Stimulated activated CD4-positive, alpha-beta T cell treated with anti-CD3 and anti-CD28 coated beads, Interleukin-4, amount 100 ng/mL, for 48 hours (primary cell): Measurements from ENCODE around the gene ACER3.
"Not testable (repeated sequence)": the region's sequence is repeated elsewhere in the genome, so short reads cannot be mapped to it uniquely, and the experiment has no call there.

ENCODE experiments used
- DNase-seq, 2 donors: peaks; one replicate each; pipeline ENCODE4 v3.0.0-alpha.2; 2020; ENCODE audit warnings: low read depth in 2 of 2

The ACER3 gene

GRCh38 chr11:76860539-76861475, at the start of gene ACER3:
Gene ACER3, plus strand, starts transcription at chr11:76860918. Its CDS starts 59 bp downstream, at chr11:76860977.
- peak; percentile 76 to 87 for DNase-seq

- DNase-seq, result no peak
Measured at GRCh38 chr11:76811259-76811658, 49.5 kb upstream of the ACER3 start.

DNA sequence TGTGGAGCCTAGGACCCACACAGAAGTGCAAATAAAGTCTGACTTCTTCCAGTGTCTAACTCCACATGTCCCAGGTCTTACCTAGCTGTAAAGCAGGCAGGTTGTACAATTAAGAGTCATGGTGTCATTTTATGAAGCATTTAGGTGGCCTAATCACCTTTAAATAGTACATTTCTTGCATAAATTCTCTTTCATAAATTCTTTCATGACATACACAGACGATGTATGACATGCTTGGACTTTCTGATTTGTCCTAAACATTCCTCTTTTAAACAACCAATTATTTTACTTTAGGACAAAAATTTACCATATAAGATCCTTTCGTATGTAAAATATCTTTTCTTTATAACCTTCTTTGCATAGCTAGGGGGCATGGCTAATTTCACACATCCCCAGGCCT, 46.3 kb upstream of the ACER3 start:
- no peak for DNase-seq

- not testable (repeated sequence) for DNase-seq
Measured at GRCh38 chr11:76815678-76816077, 45.0 kb upstream of the ACER3 start.

GRCh38 chr11:76820184-76820566, 40.5 kb upstream of the ACER3 start:
- DNase-seq, result no peak

DNA sequence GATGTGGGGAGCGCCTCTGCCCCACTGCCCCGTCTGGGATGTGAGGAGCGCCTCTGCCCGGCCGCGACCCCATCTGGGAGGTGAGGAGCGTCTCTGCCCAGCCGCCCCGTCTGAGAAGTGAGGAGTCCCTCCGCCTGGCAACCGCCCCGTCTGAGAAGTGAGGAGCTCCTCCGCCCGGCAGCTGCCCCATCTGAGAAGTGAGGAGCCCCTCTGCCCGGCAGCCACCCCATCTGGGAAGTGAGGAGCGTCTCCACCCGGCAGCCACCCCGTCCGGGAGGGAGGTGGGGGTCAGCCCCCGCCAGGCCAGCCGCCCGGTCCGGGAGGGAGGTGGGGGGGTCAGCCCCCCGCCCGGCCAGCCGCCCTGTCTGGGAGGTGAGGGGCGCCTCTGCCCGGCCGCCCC, 39.3 kb upstream of the ACER3 start:
- DNase-seq, result not testable (repeated sequence)

DNA sequence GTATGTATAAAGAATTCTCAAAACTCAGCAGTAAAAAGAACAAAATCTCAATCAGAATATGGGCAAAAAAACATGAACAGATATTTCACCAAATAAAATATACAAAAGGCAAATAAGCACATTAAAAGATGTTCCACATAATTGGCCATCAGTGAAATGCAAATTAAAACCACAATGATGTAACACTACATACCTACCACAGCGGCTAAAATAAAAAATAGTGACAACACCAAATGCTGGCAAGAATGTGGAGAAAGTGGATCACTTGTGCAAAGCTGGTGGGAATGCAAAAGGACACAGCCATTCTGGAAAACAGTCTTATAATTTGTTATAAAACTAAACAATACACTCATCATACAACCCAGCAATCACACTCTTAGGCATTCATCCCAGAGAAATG, 38.3 kb upstream of the ACER3 start:
- no peak for DNase-seq

DNA sequence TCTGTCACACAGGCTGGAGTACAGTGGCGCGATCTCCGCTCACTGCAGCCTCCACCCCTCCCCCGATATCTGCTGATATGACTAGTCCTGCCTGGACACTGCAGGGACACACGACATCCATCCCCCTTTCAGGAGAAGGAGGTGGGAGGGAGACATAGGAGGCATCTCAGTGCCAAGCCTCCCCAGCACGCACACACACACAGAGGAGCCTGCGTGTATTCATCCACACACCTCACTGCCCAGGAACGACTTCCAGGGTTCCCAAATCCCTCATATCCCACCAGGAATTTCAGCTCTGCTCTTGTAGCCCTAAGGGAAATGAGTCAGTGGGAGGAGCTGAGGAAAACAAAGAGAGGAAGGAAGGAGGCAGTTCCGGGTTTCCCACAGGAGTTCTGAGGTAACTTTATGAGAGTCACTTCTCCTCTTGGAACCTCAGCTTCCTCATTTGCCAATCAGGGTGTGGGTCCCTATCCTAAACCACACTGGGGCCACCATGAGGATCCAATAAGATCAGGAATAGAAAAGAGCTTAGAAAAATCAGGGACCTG, 37.2 kb upstream of the ACER3 start:
- no peak for DNase-seq

DNA sequence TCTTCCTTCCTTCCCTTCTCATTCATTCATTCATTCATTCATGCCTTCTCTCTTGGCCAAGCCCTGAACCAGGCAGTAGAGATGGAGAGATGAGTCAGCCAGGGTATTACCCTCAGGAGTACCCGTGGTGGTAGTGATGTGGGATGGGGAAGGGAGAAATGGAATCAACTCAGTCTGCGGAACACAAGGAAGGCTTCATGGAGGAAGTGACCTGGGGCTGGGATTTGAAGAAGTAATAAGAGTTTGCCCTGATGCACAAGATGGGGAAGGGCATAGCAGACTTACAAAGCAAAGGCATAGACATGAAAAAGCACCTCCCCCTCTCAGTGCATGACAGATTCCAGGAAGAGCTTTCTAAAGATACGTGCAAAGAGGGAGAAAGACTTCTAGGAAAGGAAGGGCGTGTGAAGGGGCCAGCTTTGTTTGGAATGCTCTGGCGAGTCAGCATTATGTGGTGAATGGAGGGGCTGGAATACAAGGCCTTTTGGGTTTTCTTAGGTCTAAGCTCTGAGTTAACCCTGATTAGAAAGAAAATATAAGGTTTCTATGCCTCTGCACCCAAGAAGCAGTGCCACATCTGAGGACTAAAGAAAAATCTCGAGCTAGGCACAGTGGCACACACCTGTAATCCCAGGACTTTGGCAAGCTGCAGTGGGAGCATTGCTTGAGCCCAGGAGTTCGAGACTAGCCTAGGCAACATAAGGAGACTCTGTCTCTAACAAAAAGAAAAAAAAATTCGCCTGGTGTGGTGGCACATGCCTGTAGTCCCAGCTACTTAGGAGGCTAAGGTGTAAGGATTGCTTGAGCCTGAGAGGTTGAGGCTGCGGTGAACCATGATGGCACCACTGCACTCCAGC, 36.4 kb upstream of the ACER3 start:
- no peak for DNase-seq

DNA sequence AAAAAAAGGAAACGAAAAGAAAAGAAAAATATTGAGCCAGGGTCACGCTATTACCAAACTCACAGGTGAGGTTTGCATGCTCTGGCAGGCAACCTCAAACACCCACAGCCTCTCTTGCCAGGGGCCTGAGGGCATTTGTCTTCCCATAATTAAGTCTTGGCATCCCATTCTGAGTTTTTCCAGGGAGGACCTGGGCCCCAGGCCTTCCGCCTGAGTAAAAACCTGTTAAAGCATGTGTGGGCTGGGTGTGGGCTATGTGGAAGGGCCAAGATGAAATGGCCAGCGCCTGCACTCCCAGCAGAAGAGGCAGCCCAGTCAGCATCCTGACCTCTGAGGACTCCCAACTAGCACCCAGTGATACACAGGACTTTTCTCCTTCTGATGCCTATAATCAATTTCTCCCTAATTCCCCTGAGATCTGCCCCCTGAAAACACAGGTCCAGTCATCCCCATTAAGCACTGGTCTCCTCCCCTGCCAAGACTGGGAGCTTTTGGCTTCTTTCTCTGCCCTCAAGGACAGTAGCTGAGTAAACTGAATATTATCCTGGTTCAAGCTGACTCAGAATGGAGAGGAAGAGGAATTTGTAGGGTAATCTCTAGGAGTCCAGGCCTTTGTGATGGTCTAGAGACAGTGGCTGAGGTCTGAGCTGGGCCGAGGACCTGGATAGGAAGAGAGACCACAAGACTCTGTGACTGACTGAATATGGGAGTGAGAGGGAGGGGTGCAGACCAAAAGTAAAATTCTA, 35.6 kb upstream of the ACER3 start:
- DNase-seq, result no peak

- DNase-seq, result no peak
Measured at GRCh38 chr11:76825726-76826396, 34.9 kb upstream of the ACER3 start.

DNA sequence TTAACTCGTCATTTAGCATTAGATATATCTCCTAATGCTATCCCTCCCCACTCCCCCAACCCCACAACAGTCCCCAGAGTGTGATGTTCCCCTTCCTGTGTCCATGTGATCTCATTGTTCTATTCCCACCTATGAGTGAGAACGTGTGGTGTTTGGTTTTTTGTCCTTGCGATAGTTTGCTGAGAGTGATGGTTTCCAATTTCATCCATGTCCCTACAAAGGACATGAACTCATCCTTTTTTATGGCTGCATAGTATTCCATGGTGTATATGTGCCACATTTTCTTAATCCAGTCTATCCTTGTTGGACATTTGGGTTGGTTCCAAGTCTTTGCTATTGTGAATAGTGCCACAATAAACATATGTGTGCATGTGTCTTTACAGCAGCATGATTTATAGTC, 34.2 kb upstream of the ACER3 start:
- not testable (repeated sequence) for DNase-seq

DNA sequence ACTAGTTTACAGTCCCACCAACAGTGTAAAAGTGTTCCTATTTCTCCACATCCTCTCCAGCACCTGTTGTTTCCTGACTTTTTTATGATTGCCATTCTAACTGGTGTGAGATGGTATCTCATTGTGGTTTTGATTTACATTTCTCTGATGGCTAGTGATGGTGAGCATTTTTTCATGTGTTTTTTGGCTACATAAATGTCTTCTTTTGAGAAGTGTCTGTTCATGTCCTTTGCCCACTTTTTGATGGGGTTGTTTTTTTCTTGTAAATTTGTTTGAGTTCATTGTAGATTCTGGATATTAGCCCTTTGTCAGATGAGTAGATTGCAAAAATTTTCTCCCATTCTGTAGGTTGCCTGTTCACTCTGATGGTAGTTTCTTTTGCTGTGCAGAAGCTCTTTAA, 33.7 kb upstream of the ACER3 start:
- not testable (repeated sequence) for DNase-seq

- DNase-seq, result no peak
Measured at GRCh38 chr11:76830639-76831327, 29.9 kb upstream of the ACER3 start.

- no peak for DNase-seq
Measured at GRCh38 chr11:76831686-76832310, 28.9 kb upstream of the ACER3 start.

- DNase-seq, result no peak
Measured at GRCh38 chr11:76832361-76832760, 28.4 kb upstream of the ACER3 start.

- no peak for DNase-seq
Measured at GRCh38 chr11:76834151-76834550, 26.6 kb upstream of the ACER3 start.

GRCh38 chr11:76835036-76835435, 25.7 kb upstream of the ACER3 start:
- no peak for DNase-seq

DNA sequence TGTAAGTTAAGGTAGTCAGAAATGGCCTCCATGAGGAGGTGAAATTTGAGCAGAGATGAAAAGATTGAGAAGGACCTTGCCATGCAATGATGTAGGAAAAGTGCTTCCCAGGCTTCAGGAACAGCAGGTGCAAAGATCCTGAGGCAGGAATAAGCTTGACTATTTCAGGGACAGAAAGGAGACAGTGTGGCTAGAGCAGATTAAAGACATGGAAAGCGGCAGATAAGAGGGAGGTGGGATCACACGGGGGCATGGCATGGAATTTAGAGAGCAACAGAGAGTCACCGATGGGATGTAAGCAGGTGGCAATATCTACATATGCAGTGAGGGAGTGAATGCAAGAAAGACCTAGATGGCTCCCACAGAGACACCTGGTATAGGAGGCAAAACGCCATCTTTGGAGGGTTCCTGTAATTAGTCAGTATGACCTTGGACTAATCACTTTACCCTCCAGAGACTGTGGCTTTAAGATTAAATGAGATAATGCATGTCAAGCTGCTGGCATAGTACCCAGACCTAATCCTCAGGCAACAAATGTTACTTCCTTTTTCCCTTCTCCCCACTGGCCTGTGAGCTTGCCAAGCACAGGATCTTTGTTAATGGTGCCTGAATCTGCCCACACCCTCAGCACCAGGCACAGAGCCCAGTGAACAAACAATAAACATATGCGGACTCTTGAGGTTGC, 24.6 kb upstream of the ACER3 start:
- no peak for DNase-seq
